T-cell (primary cell): ENCODE results near the gene LRRC32. TPM values are rescaled to one million over a fixed set of nuclear protein-coding genes. Genes with fewer than 3 reads are reported as not detected.

Experiments
- ATAC-seq, 4 experiments: fragments of 200-7000 bp in 3 of 4; fragments of 150-1000 bp in 1 of 4; cut with Tn5 transposase; replicated peaks in 1 of 4; 1 replicate in 3 of 4; 2 replicates in 1 of 4; pipeline ENCODE4 v1.10.0; 2021; ENCODE audit warnings: moderate library complexity in 3 of 4, mild to moderate bottlenecking in 2 of 4, moderate number of reproducible peaks in 1 of 4
- CTCF ChIA-PET, 2 donors: fragments of 300-600 bp; sonication (Branson Sonifier 250); formaldehyde crosslinking; loops; one replicate each; lab custom pipeline; 2022; ENCODE audit warnings: antibody characterized with exemption in 2 of 2; lab: Charles Lee
- POLR2A ChIA-PET, 2 donors: fragments of 300-600 bp; sonication (Branson Sonifier 250); formaldehyde crosslinking; loops; one replicate each; lab custom pipeline; 2022; ENCODE audit warnings: antibody characterized with exemption in 2 of 2; lab: Charles Lee
- DNase-seq, 35 experiments: peaks; one replicate each; pipeline versions ENCODE4 v3.0.0 to v3.0.0-alpha.2; 2013 to 2023
- H3K27ac ChIP-seq: one replicate; pipeline ENCODE4 v1.5.1; 2013; ENCODE audit warnings: low read length
- H3K27me3 ChIP-seq, 2 experiments: replicated peaks in 1 of 2; 1 replicate in 1 of 2; 2 replicates in 1 of 2; pipeline versions ENCODE4 v1.6.1 to v1.7.0; 2013; ENCODE audit warnings: low read length in 1 of 2, mixed read lengths in 1 of 2; ENCODE audit not compliant: control insufficient read depth in 2 of 2, insufficient read depth in 2 of 2; ENCODE audit errors: extremely low read depth in 1 of 2
- H3K36me3 ChIP-seq, 2 donors: 1 replicate in 1 of 2; 2 replicates in 1 of 2; pipeline versions ENCODE4 v1.6.1 to v1.7.0; 2013; ENCODE audit warnings: low read length in 1 of 2; ENCODE audit not compliant: control insufficient read depth in 2 of 2, insufficient read depth in 1 of 2; ENCODE audit errors: extremely low read depth in 1 of 2
- H3K4me1 ChIP-seq, 2 experiments: 1 replicate in 1 of 2; 2 replicates in 1 of 2; pipeline versions ENCODE4 v1.6.1 to v1.7.0; 2013; ENCODE audit warnings: low read length in 2 of 2, mixed read lengths in 1 of 2; ENCODE audit not compliant: insufficient read depth in 2 of 2, control insufficient read depth in 1 of 2; ENCODE audit errors: extremely low read depth in 1 of 2
- H3K4me3 ChIP-seq, 2 donors: 1 replicate in 1 of 2; 2 replicates in 1 of 2; pipeline versions ENCODE4 v1.5.1 to v1.7.0; 2013; ENCODE audit warnings: mild to moderate bottlenecking in 2 of 2, low read length in 1 of 2, moderate library complexity in 1 of 2; ENCODE audit not compliant: control insufficient read depth in 1 of 2; ENCODE audit errors: extremely low read depth in 1 of 2
- H3K9me3 ChIP-seq: 2 replicates; pipeline ENCODE4 v1.7.0; 2013
- H3K27ac Mint-ChIP-seq, 2 donors: one replicate each; pipeline ENCODE4 v1.8.0; 2020 to 2021; ENCODE audit warnings: mild to moderate bottlenecking in 2 of 2, mixed read lengths in 2 of 2
- H3K27me3 Mint-ChIP-seq, 2 donors: one replicate each; pipeline ENCODE4 v1.8.0; 2021 to 2022; ENCODE audit warnings: mixed read lengths in 2 of 2
- H3K36me3 Mint-ChIP-seq: one replicate; pipeline ENCODE4 v1.8.0; 2021; ENCODE audit warnings: mixed read lengths
- H3K4me1 Mint-ChIP-seq, 3 donors: one replicate each; pipeline ENCODE4 v1.8.0; 2020 to 2022; ENCODE audit warnings: mixed read lengths in 3 of 3, mild to moderate bottlenecking in 1 of 3
- H3K4me3 Mint-ChIP-seq, 3 donors: one replicate each; pipeline ENCODE4 v1.8.0; 2020 to 2022; ENCODE audit warnings: mild to moderate bottlenecking in 3 of 3, mixed read lengths in 3 of 3, moderate library complexity in 3 of 3
- H3K9me3 Mint-ChIP-seq, 3 donors: one replicate each; pipeline ENCODE4 v1.8.0; 2020 to 2022; ENCODE audit warnings: mixed read lengths in 3 of 3
- WGBS: methylation state at CpG from one replicate; pipeline ENCODE4 v1.1.5; 2013; ENCODE audit warnings: missing lambda C conversion rate; ENCODE audit not compliant: insufficient coverage; 5-methylcytosine and 5-hydroxymethylcytosine counted together
- total RNA-seq, 35 experiments: library from RNA in 6 of 35; stranded (reverse) in 6 of 35; fragments of 120-200 nt in 1 of 35; gene quantifications; one replicate each; pipeline versions ENCODE4 v1.2.1 to v1.2.4 and lab custom pipeline; 2013 to 2026

The LRRC32 gene
- total RNA-seq, 5 donors from 2014 or later (not counting 1 experiment from before 2014, with no cell fraction given), result 0.77 to 3.6 (median 2.2) TPM

DNA sequence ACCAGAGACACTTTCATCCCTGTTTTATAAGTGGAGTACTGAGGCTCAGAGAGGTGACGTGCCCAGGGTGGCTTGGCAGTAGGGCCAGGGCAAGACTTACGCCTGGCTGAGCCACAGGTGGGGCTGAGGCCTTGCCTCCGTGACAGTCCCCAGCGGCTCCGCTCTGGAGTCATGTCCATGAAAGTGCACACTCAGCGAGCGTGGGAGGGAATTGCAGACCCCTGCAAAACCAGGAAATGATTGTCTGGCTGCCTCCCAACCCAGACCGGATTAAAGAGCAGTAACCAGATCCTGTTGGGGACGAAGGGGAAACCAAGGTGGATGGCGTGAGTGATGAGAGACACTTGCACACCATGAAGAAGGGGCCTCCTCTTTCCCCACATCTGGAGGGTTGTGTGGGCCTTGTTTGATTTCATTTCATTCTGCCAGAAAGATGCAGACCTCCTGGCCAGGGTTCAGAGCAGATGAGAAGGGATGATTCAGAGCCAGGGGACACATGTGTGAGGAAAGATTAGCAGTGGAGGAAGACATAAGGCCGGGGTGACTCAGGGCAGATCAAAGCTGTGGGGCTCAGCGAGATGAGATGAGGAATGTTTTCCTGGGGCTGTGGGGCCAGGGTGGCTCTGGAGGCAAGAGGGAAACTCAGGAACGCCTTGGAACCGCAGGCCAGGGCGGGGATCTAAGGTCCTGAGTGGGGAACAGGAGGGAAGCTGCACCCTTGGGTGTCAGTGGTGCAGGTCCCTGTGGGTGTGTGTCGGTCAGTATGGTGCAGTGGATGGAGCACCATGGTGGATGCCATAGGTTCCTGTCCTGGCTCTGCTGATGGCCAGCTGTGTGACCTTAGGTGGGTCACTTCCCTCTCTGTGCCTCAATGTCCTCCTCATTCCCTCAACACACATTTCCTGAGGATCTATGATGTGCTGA is 29.9 kb upstream of the LRRC32 start:
- ATAC-seq (no peak), DNase-seq (no peak)
- POLR2A ChIA-PET, result no interaction called here
- Histone ChIP-seq H3K4me1 (no peaks in the 10 kb centered on the region), H3K4me3 (no peak overlapping the region), H3K36me3 (no peaks in the 10 kb centered on the region), H3K9me3 (no peaks in the 10 kb centered on the region), H3K27me3 (peaks cover 0 to 27% of the 10 kb centered on the region in 2 experiments), H3K27ac (no peak overlapping the region)
- H3K27me3 Mint-ChIP-seq, result peaks cover 4 to 6% of the 10 kb centered on the region in 2 donors
- no peak overlapping the region for H3K4me3 Mint-ChIP-seq
- H3K9me3 Mint-ChIP-seq, result peaks cover 0 to 5% (median 0%) of the 10 kb centered on the region in 3 donors
- H3K4me1 Mint-ChIP-seq, result peaks cover 0 to 3% (median 0%) of the 10 kb centered on the region in 3 donors
- CTCF ChIA-PET, result no interaction called here
- no peaks in the 10 kb centered on the region for H3K36me3 Mint-ChIP-seq
- no peak overlapping the region for H3K27ac Mint-ChIP-seq
- WGBS, result 55% methylated on average over 9 of the region's 16 CpGs

DNA sequence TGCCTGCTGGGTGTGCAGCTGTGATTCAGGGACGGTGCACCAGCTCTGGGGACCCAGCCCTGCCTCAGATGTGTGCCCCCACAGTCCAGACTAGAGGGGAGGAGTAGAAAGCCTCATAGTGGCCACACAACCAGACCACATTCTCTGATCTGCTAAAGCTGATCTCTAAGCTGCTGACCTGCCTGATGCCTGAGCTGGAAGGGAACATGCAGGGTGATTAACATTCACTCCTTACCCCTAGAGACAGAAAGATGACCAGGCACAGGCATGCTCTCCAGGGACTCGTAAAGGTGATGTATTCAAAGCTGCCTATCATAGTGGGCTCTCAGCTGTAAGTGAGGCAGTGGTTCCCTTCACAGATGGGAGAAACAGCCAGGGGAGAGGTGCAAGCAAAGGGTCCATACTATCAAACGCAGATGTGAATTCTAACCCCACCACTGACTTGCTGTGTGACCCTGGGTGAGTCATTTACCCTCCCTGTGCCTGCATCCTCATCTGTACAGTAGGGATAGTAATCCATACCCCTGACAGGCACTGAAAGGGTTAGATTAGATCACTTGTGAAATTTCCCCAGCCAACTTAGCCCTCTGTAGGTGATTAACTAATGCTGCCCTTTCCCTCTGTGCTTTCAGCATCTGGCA is 29.0 kb upstream of the LRRC32 start:
- Mint-ChIP-seq H3K4me3 (no peak overlapping the region), H3K36me3 (no peaks in the 10 kb centered on the region), H3K4me1 (peaks cover 0 to 3% (median 0%) of the 10 kb centered on the region in 3 donors), H3K27ac (no peak overlapping the region), H3K27me3 (peaks cover 2 to 6% of the 10 kb centered on the region in 2 donors), H3K9me3 (no peaks in the 10 kb centered on the region)
- peaks cover 0 to 27% of the 10 kb centered on the region in 2 experiments for H3K27me3 ChIP-seq
- H3K36me3 ChIP-seq, result no peaks in the 10 kb centered on the region
- POLR2A ChIA-PET, result no interaction called here
- DNase-seq (no peak), ATAC-seq (no peak)
- no CpG with 5 or more reads among the region's 3 CpGs for WGBS
- CTCF ChIA-PET, result no interaction called here
- no peak overlapping the region for H3K4me3 ChIP-seq
- H3K4me1 ChIP-seq, result no peaks in the 10 kb centered on the region
- H3K27ac ChIP-seq, result no peak overlapping the region
- no peaks in the 10 kb centered on the region for H3K9me3 ChIP-seq

GRCh38 chr11:76698321-76699043 is 27.9 kb upstream of the LRRC32 start:
- H3K36me3 Mint-ChIP-seq, result no peaks in the 10 kb centered on the region
- WGBS, result 68% methylated on average over 14 of the region's 17 CpGs
- Histone ChIP-seq H3K36me3 (no peaks in the 10 kb centered on the region), H3K27me3 (peaks cover 0 to 27% of the 10 kb centered on the region in 2 experiments), H3K4me3 (no peak overlapping the region), H3K4me1 (no peaks in the 10 kb centered on the region), H3K27ac (no peak overlapping the region), H3K9me3 (no peaks in the 10 kb centered on the region)
- DNase-seq, result no peak
- peaks cover 0 to 3% (median 0%) of the 10 kb centered on the region in 3 donors for H3K4me1 Mint-ChIP-seq
- no peaks in the 10 kb centered on the region for H3K9me3 Mint-ChIP-seq
- H3K4me3 Mint-ChIP-seq, result no peak overlapping the region
- H3K27ac Mint-ChIP-seq, result no peak overlapping the region
- ChIA-PET CTCF (no interaction called here), POLR2A (no interaction called here)
- H3K27me3 Mint-ChIP-seq, result peaks cover 0 to 6% of the 10 kb centered on the region in 2 donors
- ATAC-seq, result no peak

GRCh38 chr11:76696756-76697155 is 26.2 kb upstream of the LRRC32 start:
- ATAC-seq, result no peak
- H3K27me3 Mint-ChIP-seq, result peaks cover 0 to 5% of the 10 kb centered on the region in 2 donors

GRCh38 chr11:76695771-76696170 is 25.2 kb upstream of the LRRC32 start:
- H3K36me3 Mint-ChIP-seq, result no peaks in the 10 kb centered on the region
- peaks cover 0 to 3% (median 0%) of the 10 kb centered on the region in 3 donors for H3K4me1 Mint-ChIP-seq
- no peak overlapping the region for H3K27ac ChIP-seq
- no peak overlapping the region for H3K27ac Mint-ChIP-seq
- no peaks in the 10 kb centered on the region for H3K36me3 ChIP-seq
- ChIA-PET POLR2A (no interaction called here), CTCF (no interaction called here)
- peaks cover 0 to 23% of the 10 kb centered on the region in 2 experiments for H3K27me3 ChIP-seq
- DNase-seq, result no peak
- no peak for ATAC-seq
- H3K4me3 ChIP-seq, result no peak overlapping the region
- no peak overlapping the region for H3K4me3 Mint-ChIP-seq
- H3K9me3 Mint-ChIP-seq, result no peaks in the 10 kb centered on the region
- WGBS, result 0% methylated on average over 1 of the region's 6 CpGs
- peaks cover 0 to 5% of the 10 kb centered on the region in 2 donors for H3K27me3 Mint-ChIP-seq
- no peaks in the 10 kb centered on the region for H3K9me3 ChIP-seq
- H3K4me1 ChIP-seq, result no peaks in the 10 kb centered on the region

More at GRCh38 chr11:76696756-76697155, 26.2 kb upstream of the LRRC32 start:
- H3K36me3 ChIP-seq, result no peaks in the 10 kb centered on the region
- H3K9me3 Mint-ChIP-seq, result no peaks in the 10 kb centered on the region
- H3K36me3 Mint-ChIP-seq, result no peaks in the 10 kb centered on the region
- peaks cover 0 to 24% of the 10 kb centered on the region in 2 experiments for H3K27me3 ChIP-seq
- no peak overlapping the region for H3K27ac ChIP-seq
- DNase-seq, result no peak
- no peaks in the 10 kb centered on the region for H3K9me3 ChIP-seq
- CTCF ChIA-PET, result no interaction called here
- peaks cover 0 to 3% (median 0%) of the 10 kb centered on the region in 3 donors for H3K4me1 Mint-ChIP-seq
- POLR2A ChIA-PET, result no interaction called here
- no peak overlapping the region for H3K27ac Mint-ChIP-seq
- no peaks in the 10 kb centered on the region for H3K4me1 ChIP-seq
- WGBS, result 92% methylated on average over 11 of the region's 12 CpGs
- H3K4me3 Mint-ChIP-seq, result no peak overlapping the region
- H3K4me3 ChIP-seq, result no peak overlapping the region

- ChIA-PET POLR2A (no interaction called here), CTCF (no interaction called here)
- no peaks in the 10 kb centered on the region for H3K9me3 ChIP-seq
- Mint-ChIP-seq H3K4me1 (peaks cover 0 to 3% (median 0%) of the 10 kb centered on the region in 3 donors), H3K27ac (no peak overlapping the region), H3K27me3 (peaks cover 0 to 3% of the 10 kb centered on the region in 2 donors), H3K36me3 (no peaks in the 10 kb centered on the region), H3K4me3 (no peak overlapping the region), H3K9me3 (no peaks in the 10 kb centered on the region)
- DNase-seq, result no peak
- H3K4me1 ChIP-seq, result no peaks in the 10 kb centered on the region
- H3K36me3 ChIP-seq, result no peaks in the 10 kb centered on the region
- H3K4me3 ChIP-seq, result no peak overlapping the region
- H3K27ac ChIP-seq, result no peak overlapping the region
- WGBS, result 76% methylated on average over 8 of the region's 13 CpGs
- H3K27me3 ChIP-seq, result peaks cover 0 to 22% of the 10 kb centered on the region in 2 experiments
- ATAC-seq, result no peak
Observed at GRCh38 chr11:76695133-76695532, 24.6 kb upstream of the LRRC32 start.
